HFFc6 (cell line): Measurements from ENCODE around the gene NADK. TPM values are rescaled to one million over a fixed set of nuclear protein-coding genes. Genes with fewer than 3 reads are reported as not detected.

Experiments
- DNase-seq: peaks from one replicate; pipeline ENCODE4 v3.0.0-alpha.2; 2018
- H3K27ac Mint-ChIP-seq: 2 replicates; pipeline ENCODE4 v1.8.0; 2020; ENCODE audit warnings: mild to moderate bottlenecking, mixed read lengths
- H3K27me3 Mint-ChIP-seq: 2 replicates; pipeline ENCODE4 v1.8.0; 2021; ENCODE audit warnings: mild to moderate bottlenecking, moderate library complexity, mixed read lengths; ENCODE audit not compliant: insufficient read depth
- H3K36me3 Mint-ChIP-seq: 2 replicates; pipeline ENCODE4 v1.8.0; 2021; ENCODE audit warnings: low read depth, mixed read lengths
- H3K4me1 Mint-ChIP-seq: 2 replicates; pipeline ENCODE4 v1.8.0; 2020; ENCODE audit warnings: low read depth, mixed read lengths
- H3K4me3 Mint-ChIP-seq: 2 replicates; pipeline ENCODE4 v1.8.0; 2020; ENCODE audit warnings: mild to moderate bottlenecking, moderate library complexity, mixed read lengths
- H3K9me3 Mint-ChIP-seq: 2 replicates; pipeline ENCODE4 v1.8.0; 2020; ENCODE audit warnings: mild to moderate bottlenecking, mixed read lengths
- CTCF ChIP-seq: fragments of 200-600 bp; sonication (generic); IDR thresholded peaks from 2 replicates; pipeline ENCODE4 v1.5.0; 2021; ENCODE audit warnings: antibody characterized with exemption, mild to moderate bottlenecking
- total RNA-seq, 6 experiments: library from RNA; stranded (reverse); fragmentation: NEBNext Ultra II Directional; extraction: Animal tissue kit (Norgen Biotek cat#: 25700); gene quantifications; 2 replicates in 1 of 6; 3 replicates in 5 of 6; pipeline ENCODE4 v1.2.3, GENCODE V29; 2021

NADK gene
- total RNA-seq, 6 experiments from 2014 or later = 50.3 to 68.8 (median 54.8) TPM

DNA sequence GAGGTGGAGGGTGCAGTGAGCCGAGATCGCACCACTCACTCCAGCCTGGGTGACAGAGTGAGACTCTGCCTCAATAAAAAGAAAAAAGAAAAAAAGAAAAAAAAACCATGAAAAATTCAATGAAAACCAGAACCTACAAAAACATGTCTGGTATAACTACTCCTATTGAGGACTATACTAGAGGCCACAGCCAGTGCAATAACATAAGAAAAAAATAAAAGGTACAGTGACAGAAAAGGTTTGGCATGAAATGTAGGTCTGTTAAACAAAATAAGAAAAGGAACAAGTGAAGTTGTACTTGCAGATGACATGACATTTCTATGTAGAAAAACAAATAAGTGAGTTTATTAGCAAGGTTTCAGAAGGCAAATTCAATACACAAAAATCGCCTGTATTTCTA lies 8.2 kb downstream of the NADK start:
- no peak overlapping the region for H3K27ac Mint-ChIP-seq
- H3K36me3 Mint-ChIP-seq = peaks cover 24% of the 10 kb centered on the region
- H3K4me3 Mint-ChIP-seq = no peak overlapping the region
- peaks cover 1% of the 10 kb centered on the region for H3K4me1 Mint-ChIP-seq
- H3K9me3 Mint-ChIP-seq = peaks cover 12% of the 10 kb centered on the region
- DNase-seq = no peak
- no peaks in the 10 kb centered on the region; the same call in 1 of the 2 replicates for H3K27me3 Mint-ChIP-seq
- no peak for TF ChIP-seq CTCF

- Mint-ChIP-seq H3K27me3 (no peaks in the 10 kb centered on the region; the same call in 1 of the 2 replicates), H3K9me3 (peaks cover 12% of the 10 kb centered on the region), H3K36me3 (peaks cover 24% of the 10 kb centered on the region), H3K4me3 (no peak overlapping the region), H3K27ac (no peak overlapping the region), H3K4me1 (no peaks in the 10 kb centered on the region)
- no peak for TF ChIP-seq CTCF
- DNase-seq = no peak
Observed at GRCh38 chr1:1768249-1768992, 9.8 kb downstream of the NADK start.

GRCh38 chr1:1764876-1765470 lies 13.3 kb downstream of the NADK start:
- Mint-ChIP-seq H3K36me3 (peaks cover 10% of the 10 kb centered on the region), H3K9me3 (peaks cover under 1% of the 10 kb centered on the region; the same call in 1 of the 2 replicates), H3K4me1 (no peaks in the 10 kb centered on the region), H3K27me3 (no peaks in the 10 kb centered on the region; the same call in none of the 2 replicates), H3K4me3 (no peak overlapping the region), H3K27ac (no peak overlapping the region)
- no peak for DNase-seq
- no peak for TF ChIP-seq CTCF

DNA sequence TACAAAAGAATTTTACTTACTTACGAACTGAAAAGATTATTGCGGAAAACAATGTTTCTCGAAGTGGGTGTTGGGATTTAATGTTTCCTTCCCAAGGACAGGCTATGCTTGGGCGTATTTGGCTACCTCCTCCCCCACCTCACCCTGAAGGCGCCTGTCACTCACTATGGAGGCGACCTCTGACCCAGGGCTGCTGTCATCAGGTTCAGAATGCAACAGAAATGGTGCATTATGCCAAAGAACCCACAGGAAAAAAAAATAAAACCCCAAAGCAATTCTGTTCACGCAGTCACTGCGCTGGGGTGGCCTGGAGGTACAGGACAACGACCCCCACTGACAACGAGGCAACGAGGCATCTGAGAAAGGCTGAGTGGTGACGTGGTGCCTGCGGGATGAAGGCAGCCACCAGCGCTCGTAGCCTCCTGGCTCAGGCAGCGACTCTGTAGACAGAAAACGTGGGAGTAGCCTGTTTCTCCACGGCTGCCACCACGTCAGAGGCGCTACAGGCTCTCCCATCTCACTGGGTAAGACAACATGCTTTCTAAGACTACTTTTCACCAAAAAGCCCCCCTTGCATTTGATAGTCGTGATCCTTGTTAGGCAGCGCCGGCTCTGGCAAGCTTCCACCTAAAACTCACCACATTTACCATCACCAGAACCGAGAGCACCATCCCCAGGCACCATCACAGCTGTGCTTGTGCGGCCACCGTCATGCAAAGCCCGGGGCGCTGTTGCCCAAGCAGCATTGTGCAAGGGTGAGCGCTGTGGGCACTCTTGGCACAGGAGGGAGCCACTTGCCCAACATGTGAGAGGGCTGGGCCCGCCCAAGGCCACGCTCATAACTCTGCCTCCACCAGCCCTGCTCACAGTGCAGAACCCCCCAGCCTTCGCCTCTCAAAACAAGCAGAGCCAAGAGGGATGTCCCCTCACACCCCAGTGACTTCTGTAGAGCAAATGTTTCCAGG lies 14.3 kb downstream of the NADK start:
- no peak overlapping the region for H3K4me3 Mint-ChIP-seq
- no peaks in the 10 kb centered on the region for H3K9me3 Mint-ChIP-seq
- peaks cover 7% of the 10 kb centered on the region for H3K36me3 Mint-ChIP-seq
- H3K4me1 Mint-ChIP-seq = no peaks in the 10 kb centered on the region
- H3K27ac Mint-ChIP-seq = no peak overlapping the region
- TF ChIP-seq CTCF = no peak
- DNase-seq = no peak
- no peaks in the 10 kb centered on the region; the same call in none of the 2 replicates for H3K27me3 Mint-ChIP-seq

DNA sequence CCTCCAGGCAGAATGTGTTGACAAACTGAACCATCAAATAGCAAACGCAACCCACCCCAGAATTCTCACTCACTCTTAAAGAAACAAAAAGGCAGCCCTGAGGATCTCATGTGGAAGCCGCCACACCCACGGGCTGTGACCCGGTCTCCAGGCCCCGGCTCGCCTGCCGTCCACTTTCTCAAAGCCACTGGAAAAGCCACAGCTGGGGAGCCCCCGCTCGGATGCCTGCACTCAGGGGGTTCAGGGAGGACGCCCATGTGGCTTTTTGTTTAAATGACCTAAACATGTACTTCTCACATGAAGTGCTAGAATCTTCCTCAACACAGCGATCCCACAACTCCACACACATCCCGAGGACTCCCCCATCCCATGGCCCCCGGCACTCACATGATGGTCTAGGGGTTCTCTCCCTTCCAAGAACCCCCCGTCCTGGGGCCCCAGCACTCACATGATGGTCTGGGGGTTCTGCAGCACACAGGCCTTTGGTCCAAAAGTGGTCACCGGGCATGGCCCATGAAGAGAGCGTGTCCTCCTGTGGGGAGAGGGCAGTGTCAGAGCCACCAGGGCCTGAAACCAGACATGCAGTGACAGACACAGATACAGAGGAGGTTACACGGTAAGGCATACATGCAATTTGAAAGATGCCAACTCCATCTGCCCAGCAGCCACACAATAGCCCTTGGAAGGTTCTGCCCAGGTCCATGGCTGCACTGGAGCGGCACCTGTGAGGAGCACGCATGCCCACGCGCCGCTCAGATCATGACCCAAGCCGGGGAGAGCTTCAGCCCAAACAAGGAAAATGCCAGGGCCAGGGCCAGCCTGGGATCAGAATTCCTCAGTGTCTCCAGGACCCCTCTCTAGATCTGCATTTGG lies 16.5 kb downstream of the NADK start:
- Mint-ChIP-seq H3K27ac (no peak overlapping the region), H3K27me3 (peaks cover 3% of the 10 kb centered on the region), H3K9me3 (no peaks in the 10 kb centered on the region), H3K36me3 (0 out of 2 replicates have a peak, but pooled peaks cover 9% of the 10 kb centered on the region), H3K4me1 (no peaks in the 10 kb centered on the region), H3K4me3 (no peak overlapping the region)
- no peak for DNase-seq
- TF ChIP-seq CTCF = no peak
